ENCODE measurements around the gene NXNL1. TPM values are rescaled to one million over a fixed set of nuclear protein-coding genes. Genes with fewer than 3 reads are reported as not detected.

NXNL1 gene
- total RNA-seq, 1 experiment from 2014 or later: not detected

GRCh38 chr19:17487284-17488121 lies 26.8 kb upstream of the NXNL1 start:
- ChIA-PET CTCF (interaction anchor here (0.9 to 1.7 kb wide), 2 partner anchors 9 to 279 kb away, joined by 3 to 6 read pairs; no protein-coding TSS in a partner anchor), RAD21 (ENCODE audit: low non-redundant PET in 1 of 2, low total read pairs in 2 of 2, uncharacterized antibody in 2 of 2, unreplicated experiment in 2 of 2) (no interaction called here)
- H3K4me3 ChIP-seq (replicated peaks in 1 of 2; ENCODE audit: low read depth in 1 of 2, low read length in 2 of 2): no peak overlapping the region

More at GRCh38 chr19:17487284-17488121, 26.8 kb upstream of the NXNL1 start:
- 0 out of 2 replicates have a peak overlapping the region, but pooled peaks have one; percentile 65 for H3K9ac ChIP-seq (ENCODE audit: low read length)
- no peak overlapping the region for H2AFZ ChIP-seq (ENCODE audit: low read depth, low read length, poor library complexity, severe bottlenecking)
- peaks cover 18 to 32% of the 10 kb centered on the region in 2 experiments for H3K4me1 ChIP-seq (ENCODE audit: control insufficient read depth in 1 of 2, insufficient read depth in 2 of 2, low read length in 2 of 2)
- intact Hi-C loops (cut with micrococcal nuclease): no loop called here
- no TSS peak for BruUV-seq (replicated peaks)
- no peaks in the 10 kb centered on the region for H3K9me3 ChIP-seq (ENCODE audit: control insufficient read depth in 1 of 2, insufficient read depth in 1 of 2, low read depth in 1 of 2, low read length in 2 of 2)
- ATAC-seq: no peak
- H3K27ac ChIP-seq (ENCODE audit: low read depth, low read length): no peak overlapping the region
- H3K27me3 ChIP-seq (ENCODE audit: insufficient read depth, low read length): no peaks in the 10 kb centered on the region
- TF ChIP-seq TCF7L2 (IDR thresholded peaks at IDR 0.05; ENCODE audit: borderline replicate concordance, extremely low read depth, insufficient read depth, insufficient read length): no peak
- TF ChIP-seq YY1 (IDR thresholded peaks at IDR 0.05; ENCODE audit: extremely low read depth, insufficient replicate concordance, low read depth, low read length): no peak
- TF ChIP-seq MAX (IDR thresholded peaks at IDR 0.05): no peak
- TF ChIP-seq SIN3A (IDR thresholded peaks at IDR 0.05; ENCODE audit: low read depth): no peak
- no peak for TF ChIP-seq FOSL1 (IDR thresholded peaks at IDR 0.05; ENCODE audit: low read depth)
- TF ChIP-seq SRF (IDR thresholded peaks at IDR 0.05; ENCODE audit: low read depth): no peak
- no peak for TF ChIP-seq CBX3 (IDR thresholded peaks at IDR 0.05; ENCODE audit: low read depth)
- TF ChIP-seq POLR2A (IDR thresholded peaks at IDR 0.05; ENCODE audit: borderline replicate concordance, extremely low read depth, insufficient read depth, insufficient read length): no peak
- TF ChIP-seq JUND (IDR thresholded peaks at IDR 0.05): no peak
- no peak for TF ChIP-seq RAD21 (IDR thresholded peaks at IDR 0.05; ENCODE audit: low read depth)
- no peak for TF ChIP-seq POLR2AphosphoS5 (IDR thresholded peaks at IDR 0.05; ENCODE audit: low read depth, low read length)
- no peak for TF ChIP-seq ZBTB33 (IDR thresholded peaks at IDR 0.05; ENCODE audit: extremely low read depth, insufficient replicate concordance, low read length)
- no peak for TF ChIP-seq EZH2 (IDR thresholded peaks at IDR 0.05)
- no peak for TF ChIP-seq ZNF274 (IDR thresholded peaks at IDR 0.05; ENCODE audit: low read depth, low read length)
- TF ChIP-seq CTCF (IDR thresholded peaks at IDR 0.05 in 2 of 3, conservative IDR thresholded peaks at IDR 0.05 in 1 of 3; ENCODE audit: borderline replicate concordance in 1 of 3, insufficient read depth in 1 of 3, low read depth in 2 of 3, low read length in 2 of 3): no peak
- no peak for TF ChIP-seq ELF1 (IDR thresholded peaks at IDR 0.05; ENCODE audit: borderline replicate concordance, low read depth)
- no peak for TF ChIP-seq ATF3 (IDR thresholded peaks at IDR 0.05)
- no peak for TF ChIP-seq SP1 (IDR thresholded peaks at IDR 0.05; ENCODE audit: low read depth)
- no peak for DNase-seq (ENCODE audit: low read depth, low spot score)
- H3K4me2 ChIP-seq (ENCODE audit: low read length): peak overlapping the region; percentile 11; the same call in 1 of the 2 replicates
- 0 out of 2 replicates have a peak, but pooled peaks cover 3% of the 10 kb centered on the region for H3K79me2 ChIP-seq (ENCODE audit: insufficient read depth, low read length)
- no peaks in the 10 kb centered on the region for H4K20me1 ChIP-seq (ENCODE audit: insufficient read depth)
- no peaks in the 10 kb centered on the region for H3K36me3 ChIP-seq (ENCODE audit: control insufficient read depth in 1 of 2, insufficient read depth in 2 of 2, low read length in 2 of 2)
- POLR2A ChIA-PET: no interaction called here
- H3K9me2 ChIP-seq (ENCODE audit: insufficient read depth): no peaks in the 10 kb centered on the region
